Kidney (tissue), 14 donors: Measurements from ENCODE around the gene HGF. TPM values are rescaled to one million over a fixed set of nuclear protein-coding genes. Genes with fewer than 3 reads are reported as not detected.

Source experiments
- DNase-seq, 5 donors: peaks; one replicate each; pipeline ENCODE4 v3.0.0-alpha.2; 2013 to 2020
- FAIRE-seq: peaks from 2 replicates; lab custom pipeline; 2012; peaks lifted over from hg19 to GRCh38; lab: Jason Lieb, UNC
- H3K27ac ChIP-seq, 2 donors: one replicate each; pipeline ENCODE4 v1.7.0; 2013; ENCODE audit warnings: low read depth in 2 of 2, low read length in 2 of 2, inconsistent platforms in 1 of 2
- H3K27me3 ChIP-seq: one replicate; pipeline ENCODE4 v1.7.1; 2013; ENCODE audit warnings: low read length, inconsistent platforms; ENCODE audit not compliant: control insufficient read depth, insufficient read depth
- H3K36me3 ChIP-seq, 3 donors: one replicate each; pipeline versions ENCODE4 v1.7.0 to v1.7.1; 2013; ENCODE audit warnings: low read length in 3 of 3, control low read depth in 1 of 3, inconsistent platforms in 1 of 3; ENCODE audit not compliant: insufficient read depth in 3 of 3, control insufficient read depth in 2 of 3
- H3K4me1 ChIP-seq, 3 donors: one replicate each; pipeline versions ENCODE4 v1.7.0 to v1.7.1; 2013; ENCODE audit warnings: low read length in 3 of 3, inconsistent platforms in 1 of 3, low read depth in 1 of 3; ENCODE audit not compliant: control insufficient read depth in 2 of 3, insufficient read depth in 2 of 3
- H3K4me3 ChIP-seq, 3 donors: one replicate each; pipeline versions ENCODE4 v1.7.0 to v1.8.1; 2013; ENCODE audit warnings: low read length in 3 of 3, control low read depth in 1 of 3, inconsistent platforms in 1 of 3
- H3K9ac ChIP-seq, 3 donors: one replicate each; pipeline versions ENCODE4 v1.7.0 to v1.7.1; 2013; ENCODE audit warnings: low read length in 3 of 3, control low read depth in 1 of 3, inconsistent platforms in 1 of 3
- H3K9me3 ChIP-seq, 3 donors: one replicate each; pipeline versions ENCODE4 v1.7.0 to v1.7.1; 2013; ENCODE audit warnings: low read length in 3 of 3, control low read depth in 1 of 3, inconsistent platforms in 1 of 3; ENCODE audit not compliant: control insufficient read depth in 2 of 3, insufficient read depth in 1 of 3
- intact Hi-C: fragments of 100-400 bp; cut with DNase I; formaldehyde crosslinking; loops from one replicate; pipeline ENCODE4 v1.11.1; 2022
- polyA plus RNA-seq: library from polyadenylated mRNA; stranded (reverse); fragments of 350-450 nt; fragmentation: Illumina TruSeq; extraction: RNeasy Lipid Tissue Mini Kit (QIAGEN cat#74804); gene quantifications from one replicate; pipeline ENCODE4 v1.2.3, GENCODE V29; 2014; ENCODE audit warnings: low read depth, low replicate concordance; ENCODE audit not compliant: insufficient read depth
- total RNA-seq: library from RNA; stranded (reverse); fragmentation: NEBNext Ultra II Directional; extraction: Animal tissue kit (Norgen Biotek cat#: 25700); gene quantifications from one replicate; pipeline ENCODE4 v1.2.1, GENCODE V29; 2021
- TF ChIP-seq, protein P1 (sequence below): IDR thresholded peaks from 3 replicates; pipeline ENCODE4 v1.5.1; 2012; ENCODE audit warnings: mild to moderate bottlenecking, moderate library complexity, borderline replicate concordance; ENCODE audit not compliant: insufficient read depth; ENCODE audit errors: extremely low read depth
- donor health status: control.
- donor health status: control.
- donor health status: control.
- donor health status: control.
- donor health status: control.
- donor health status: DM: yes; HTN: yes; CAD: no.
- donor health status: Normal renal cell carcinoma (clear cell type).

Gene HGF
- total and polyA plus RNA-seq, 2 donors from 2014 or later, result 2.6 to 23.8 TPM

DNA sequence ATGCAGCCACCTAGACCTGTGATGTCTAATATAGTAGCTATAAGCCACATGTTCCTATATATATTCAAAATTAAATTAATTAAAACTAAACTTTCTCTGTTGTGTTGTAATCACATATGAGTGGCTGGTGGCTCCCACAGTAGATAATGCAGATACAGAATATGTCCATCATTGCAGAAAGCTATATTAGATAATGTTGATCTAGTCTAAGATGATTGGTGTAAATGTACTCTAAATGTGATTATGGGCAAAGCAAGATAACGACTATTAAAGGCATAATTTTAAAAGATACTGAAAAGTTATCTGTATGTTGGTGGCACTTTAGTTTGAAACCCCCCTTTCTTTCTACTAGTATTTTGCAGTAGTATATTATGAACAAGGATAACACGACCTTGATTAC, 5.7 kb upstream of the HGF start:
- no peak for DNase-seq
- no peak overlapping the region for H3K27ac ChIP-seq
- intact Hi-C loops, result no loop called here
- FAIRE-seq, result no peak
- H3K4me3 ChIP-seq, result no peak overlapping the region
- no peaks in the 10 kb centered on the region for H3K36me3 ChIP-seq
- H3K9ac ChIP-seq, result no peak overlapping the region
- TF ChIP-seq, protein P1, sequence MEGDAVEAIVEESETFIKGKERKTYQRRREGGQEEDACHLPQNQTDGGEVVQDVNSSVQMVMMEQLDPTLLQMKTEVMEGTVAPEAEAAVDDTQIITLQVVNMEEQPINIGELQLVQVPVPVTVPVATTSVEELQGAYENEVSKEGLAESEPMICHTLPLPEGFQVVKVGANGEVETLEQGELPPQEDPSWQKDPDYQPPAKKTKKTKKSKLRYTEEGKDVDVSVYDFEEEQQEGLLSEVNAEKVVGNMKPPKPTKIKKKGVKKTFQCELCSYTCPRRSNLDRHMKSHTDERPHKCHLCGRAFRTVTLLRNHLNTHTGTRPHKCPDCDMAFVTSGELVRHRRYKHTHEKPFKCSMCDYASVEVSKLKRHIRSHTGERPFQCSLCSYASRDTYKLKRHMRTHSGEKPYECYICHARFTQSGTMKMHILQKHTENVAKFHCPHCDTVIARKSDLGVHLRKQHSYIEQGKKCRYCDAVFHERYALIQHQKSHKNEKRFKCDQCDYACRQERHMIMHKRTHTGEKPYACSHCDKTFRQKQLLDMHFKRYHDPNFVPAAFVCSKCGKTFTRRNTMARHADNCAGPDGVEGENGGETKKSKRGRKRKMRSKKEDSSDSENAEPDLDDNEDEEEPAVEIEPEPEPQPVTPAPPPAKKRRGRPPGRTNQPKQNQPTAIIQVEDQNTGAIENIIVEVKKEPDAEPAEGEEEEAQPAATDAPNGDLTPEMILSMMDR, result no peak
- no peaks in the 10 kb centered on the region for H3K27me3 ChIP-seq
- no peaks in the 10 kb centered on the region for H3K9me3 ChIP-seq
- no peaks in the 10 kb centered on the region for H3K4me1 ChIP-seq

DNA sequence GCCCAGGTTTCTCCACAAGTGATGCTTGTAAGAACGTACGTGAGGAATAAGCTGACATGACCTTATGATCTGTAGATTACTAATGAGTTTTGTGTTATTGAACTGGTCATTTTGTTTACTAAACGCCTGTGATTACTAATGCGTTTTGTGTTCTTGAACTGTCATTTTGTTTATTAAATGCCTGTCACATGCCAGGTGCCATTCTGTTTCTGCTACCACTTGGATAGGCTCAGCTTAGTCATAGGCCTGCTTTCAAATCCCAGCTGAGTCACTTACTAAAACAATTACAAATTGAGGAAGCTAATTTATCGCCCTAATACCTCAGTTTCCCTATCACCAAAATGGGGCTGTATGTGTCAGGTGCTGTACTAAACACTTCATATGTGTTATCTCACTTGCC, 4.7 kb upstream of the HGF start:
- Histone ChIP-seq H3K4me1 (no peaks in the 10 kb centered on the region), H3K4me3 (no peak overlapping the region), H3K27ac (no peak overlapping the region), H3K9ac (no peak overlapping the region), H3K36me3 (no peaks in the 10 kb centered on the region), H3K27me3 (no peaks in the 10 kb centered on the region), H3K9me3 (no peaks in the 10 kb centered on the region)
- intact Hi-C loops, result no loop called here
- DNase-seq (no peak), FAIRE-seq (no peak)
- TF ChIP-seq, protein P1, result no peak

DNA sequence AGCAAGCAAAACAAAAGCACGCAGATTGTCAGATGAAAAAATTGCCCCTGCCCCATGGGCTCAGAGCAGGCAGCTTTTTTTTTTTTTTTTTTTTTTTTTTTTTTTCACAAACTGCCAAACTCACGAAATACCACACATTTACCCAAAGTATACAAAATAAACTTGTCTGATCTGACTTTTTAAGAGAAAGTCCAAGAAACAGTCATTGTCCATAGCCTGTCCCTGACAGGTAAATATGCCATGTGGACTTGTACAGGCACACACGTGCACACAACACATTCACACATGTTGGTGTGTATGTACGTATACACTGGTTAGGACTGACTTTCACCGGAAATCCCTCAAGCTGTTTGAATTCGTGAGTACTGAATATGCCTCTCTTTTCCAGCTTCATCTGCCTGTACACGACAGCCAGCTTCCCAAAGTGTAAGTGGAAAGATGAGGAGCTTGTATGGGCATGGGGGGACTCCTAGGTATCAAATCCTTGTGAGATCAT, 929 bp upstream of the HGF start:
- no peak overlapping the region for H3K9ac ChIP-seq
- TF ChIP-seq, protein P1, result no peak
- H3K9me3 ChIP-seq, result no peaks in the 10 kb centered on the region
- intact Hi-C loops, result no loop called here
- H3K4me1 ChIP-seq, result no peaks in the 10 kb centered on the region
- DNase-seq, result no peak
- H3K27ac ChIP-seq, result peak overlapping the region in 1 of 2 donors; percentile 60
- no peaks in the 10 kb centered on the region for H3K36me3 ChIP-seq
- H3K4me3 ChIP-seq, result no peak overlapping the region
- no peaks in the 10 kb centered on the region for H3K27me3 ChIP-seq
- no peak for FAIRE-seq
